ENCODE measurements around the gene CDKN2B-AS1. TPM values are rescaled to one million over a fixed set of nuclear protein-coding genes. Genes with fewer than 3 reads are reported as not detected.
"Not testable (repeated sequence)": the region's sequence is repeated elsewhere in the genome, so short reads cannot be mapped to it uniquely, and the experiment has no call there.

CDKN2B-AS1 gene
- total RNA-seq, 1 donor from 2014 or later: 1.4 TPM

GRCh38 chr9:22053178-22053577 is 58.6 kb downstream of the CDKN2B-AS1 start:
- TF ChIP-seq CTCF (IDR thresholded peaks at IDR 0.05): no peak
- Mint-ChIP-seq H3K4me1 (peaks cover 32% of the 10 kb centered on the region), H3K9me3 (no peaks in the 10 kb centered on the region), H3K27me3 (no peaks in the 10 kb centered on the region), H3K4me3 (no peak overlapping the region), H3K36me3 (ENCODE audit: low read depth) (peaks cover 5% of the 10 kb centered on the region), H3K27ac (no peak overlapping the region)
- ATAC-seq (ENCODE audit: low read depth) (no peak), DNase-seq (no peak)
- intact Hi-C loops (cut with micrococcal nuclease): loop anchor here (5.0 kb wide), 2 partner anchors 104 to 189 kb away; no protein-coding TSS in a partner anchor
- ChIA-PET CTCF (interaction anchor here (1.2 to 2.9 kb wide), 4 partner anchors 44 to 399 kb away, joined by 3 to 13 read pairs (median 4); partner anchors contain the start of gene CDKN2B), POLR2A (no interaction called here)

- intact Hi-C loops (cut with micrococcal nuclease): loop anchor here (5.0 kb wide), 2 partner anchors 103 to 188 kb away; no protein-coding TSS in a partner anchor
Measured at GRCh38 chr9:22054076-22054475, 59.5 kb downstream of the CDKN2B-AS1 start.

GRCh38 chr9:22054529-22054928 is 59.9 kb downstream of the CDKN2B-AS1 start:
- CTCF ChIA-PET: interaction anchor here (1.6 kb wide), 1 partner anchor 46 kb away, joined by 4 read pairs; the partner anchor contains the start of gene CDKN2B
- Mint-ChIP-seq H3K4me1 (peaks cover 29% of the 10 kb centered on the region), H3K4me3 (no peak overlapping the region), H3K27ac (no peak overlapping the region), H3K36me3 (ENCODE audit: low read depth) (peaks cover 5% of the 10 kb centered on the region), H3K27me3 (no peaks in the 10 kb centered on the region), H3K9me3 (no peaks in the 10 kb centered on the region)
- no peak for DNase-seq
- intact Hi-C loops (cut with micrococcal nuclease): loop anchor here (5.0 kb wide), 2 partner anchors 103 to 188 kb away; no protein-coding TSS in a partner anchor
- POLR2A ChIA-PET: no interaction called here
- ATAC-seq (ENCODE audit: low read depth): no peak
- no peak for TF ChIP-seq CTCF (IDR thresholded peaks at IDR 0.05)

More at GRCh38 chr9:22054076-22054475, 59.5 kb downstream of the CDKN2B-AS1 start:
- DNase-seq (no peak), ATAC-seq (ENCODE audit: low read depth) (no peak)
- Mint-ChIP-seq H3K4me3 (no peak overlapping the region), H3K4me1 (peaks cover 32% of the 10 kb centered on the region), H3K27me3 (no peaks in the 10 kb centered on the region), H3K9me3 (no peaks in the 10 kb centered on the region), H3K27ac (no peak overlapping the region), H3K36me3 (ENCODE audit: low read depth) (peaks cover 5% of the 10 kb centered on the region)
- TF ChIP-seq CTCF (IDR thresholded peaks at IDR 0.05): no peak
- ChIA-PET CTCF (interaction anchor here (1.2 to 2.9 kb wide), 3 partner anchors 45 to 190 kb away, joined by 3 to 13 read pairs (median 4); partner anchors contain the start of gene CDKN2B), POLR2A (no interaction called here)

- Mint-ChIP-seq H3K36me3 (ENCODE audit: low read depth) (peaks cover 5% of the 10 kb centered on the region), H3K4me1 (peaks cover 28% of the 10 kb centered on the region), H3K27me3 (no peaks in the 10 kb centered on the region), H3K9me3 (no peaks in the 10 kb centered on the region), H3K27ac (no peak overlapping the region), H3K4me3 (no peak overlapping the region)
- no peak for DNase-seq
- POLR2A ChIA-PET: no interaction called here
- intact Hi-C loops (cut with micrococcal nuclease): no loop called here
- no peak for ATAC-seq (ENCODE audit: low read depth)
- CTCF ChIA-PET: interaction anchor here (0.6 to 0.7 kb wide), 2 partner anchors 14 to 64 kb away, joined by 3 to 4 read pairs; no protein-coding TSS in a partner anchor
- TF ChIP-seq CTCF (IDR thresholded peaks at IDR 0.05): no peak
Measured at GRCh38 chr9:22055090-22055489, 60.5 kb downstream of the CDKN2B-AS1 start.

GRCh38 chr9:22056402-22056801 is 61.8 kb downstream of the CDKN2B-AS1 start:
- ChIA-PET POLR2A (no interaction called here), CTCF (no interaction called here)
- intact Hi-C loops (cut with micrococcal nuclease): no loop called here
- TF ChIP-seq CTCF (IDR thresholded peaks at IDR 0.05): no peak
- DNase-seq (no peak), ATAC-seq (ENCODE audit: low read depth) (no peak)
- Mint-ChIP-seq H3K27me3 (no peaks in the 10 kb centered on the region), H3K4me3 (no peak overlapping the region), H3K4me1 (peaks cover 19% of the 10 kb centered on the region), H3K36me3 (ENCODE audit: low read depth) (peaks cover 5% of the 10 kb centered on the region), H3K9me3 (no peaks in the 10 kb centered on the region), H3K27ac (no peak overlapping the region)

- H3K9me3 Mint-ChIP-seq; H3K27ac Mint-ChIP-seq; DNase-seq; ATAC-seq (ENCODE audit: low read depth); intact Hi-C loops (cut with micrococcal nuclease); H3K4me3 Mint-ChIP-seq; H3K27me3 Mint-ChIP-seq; POLR2A ChIA-PET; CTCF ChIA-PET; H3K36me3 Mint-ChIP-seq (ENCODE audit: low read depth); H3K4me1 Mint-ChIP-seq: not testable (repeated sequence)
Measured at GRCh38 chr9:22057972-22058371, 63.4 kb downstream of the CDKN2B-AS1 start.

Data from activated B cell treated with CpG ODN at 0.5 μM for 24 hours (primary cell).